Neural cell (in vitro differentiated cells): ENCODE data around the gene NTRK1. TPM values are rescaled to one million over a fixed set of nuclear protein-coding genes. Genes with fewer than 3 reads are reported as not detected.

Source experiments
- H2AFZ ChIP-seq: fragments of 200-600, 300-800 bp; sonication (generic), shearing (Covaris generic); 2 replicates; pipeline ENCODE4 v1.6.0; 2014; ENCODE audit warnings: low read depth, mild to moderate bottlenecking, antibody characterized with exemption, low read length, moderate library complexity
- H3F3A ChIP-seq: fragments of 200-600 bp; shearing (Covaris generic); 2 replicates; pipeline ENCODE4 v1.6.1; 2016; ENCODE audit warnings: mild to moderate bottlenecking, moderate library complexity, mixed read lengths, antibody characterized with exemption, low read length; ENCODE audit not compliant: insufficient read depth, poor library complexity, severe bottlenecking
- H3K27ac ChIP-seq: fragments of 200-600, 300-800 bp; sonication (generic), shearing (Covaris generic); 2 replicates; pipeline ENCODE4 v1.5.1; 2014; ENCODE audit warnings: mild to moderate bottlenecking, low read length, moderate library complexity
- H3K27me3 ChIP-seq: fragments of 300-800, 200-600 bp; sonication (generic), shearing (Covaris generic); 2 replicates; pipeline ENCODE4 v1.6.0; 2014; ENCODE audit warnings: mild to moderate bottlenecking, low read depth, low read length, moderate library complexity; ENCODE audit not compliant: insufficient read depth
- H3K36me3 ChIP-seq: fragments of 300-800, 200-600 bp; sonication (generic), shearing (Covaris generic); 2 replicates; pipeline ENCODE4 v1.5.1; 2014; ENCODE audit warnings: mild to moderate bottlenecking, antibody characterized with exemption, low read length, moderate library complexity; ENCODE audit not compliant: insufficient read depth
- H3K4me2 ChIP-seq: fragments of 300-800, 200-600 bp; sonication (generic), shearing (Covaris generic); 2 replicates; pipeline ENCODE4 v1.6.0; 2014; ENCODE audit warnings: mild to moderate bottlenecking, low read length
- H3K4me3 ChIP-seq: fragments of 300-800, 200-600 bp; sonication (generic), shearing (Covaris generic); 2 replicates; pipeline ENCODE4 v1.5.1; 2014; ENCODE audit warnings: mild to moderate bottlenecking, low read length, moderate library complexity
- H3K79me2 ChIP-seq: fragments of 200-600 bp; shearing (Covaris generic); replicated peaks from 2 replicates; pipeline ENCODE4 v1.6.0; 2014; ENCODE audit warnings: mild to moderate bottlenecking, low read length, moderate library complexity; ENCODE audit not compliant: insufficient read depth
- H3K9ac ChIP-seq: fragments of 300-800, 200-600 bp; sonication (generic), shearing (Covaris generic); 2 replicates; pipeline ENCODE4 v1.6.1; 2016; ENCODE audit warnings: mild to moderate bottlenecking, low read length, mixed read lengths
- H3K9me2 ChIP-seq: fragments of 200-600 bp; shearing (Covaris generic); 2 replicates; pipeline ENCODE4 v1.6.1; 2016; ENCODE audit warnings: mild to moderate bottlenecking, low read length, mixed read lengths; ENCODE audit not compliant: insufficient read depth
- H3K9me3 ChIP-seq: fragments of 200-600, 300-800 bp; sonication (generic), shearing (Covaris generic); 2 replicates; pipeline ENCODE4 v1.6.1; 2016; ENCODE audit warnings: mild to moderate bottlenecking, mixed run types, low read length, moderate library complexity, mixed read lengths
- H4K20me1 ChIP-seq: fragments of 200-600 bp; shearing (Covaris generic); 2 replicates; pipeline ENCODE4 v1.6.1; 2016; ENCODE audit warnings: mild to moderate bottlenecking, mixed run types; ENCODE audit not compliant: insufficient read depth
- CTCF ChIP-seq: fragments of 450-650 bp; IDR thresholded peaks from 2 replicates; pipeline ENCODE4 v1.5.1; 2014; ENCODE audit warnings: antibody characterized with exemption, mild to moderate bottlenecking, moderate library complexity; ENCODE audit not compliant: poor library complexity, severe bottlenecking
- EP300 ChIP-seq: fragments of 450-650 bp; conservative IDR thresholded peaks from 2 replicates; pipeline ENCODE4 v1.6.1; 2014; ENCODE audit warnings: antibody characterized with exemption, mild to moderate bottlenecking, moderate library complexity; ENCODE audit not compliant: poor library complexity, severe bottlenecking
- EZH2 ChIP-seq: fragments of 200-600, 300-800 bp; shearing (Covaris generic), sonication (generic); IDR thresholded peaks from 2 replicates; pipeline ENCODE4 v1.6.1; 2014; ENCODE audit warnings: antibody characterized with exemption, low read length, borderline replicate concordance, mild to moderate bottlenecking; ENCODE audit not compliant: insufficient read depth, poor library complexity, severe bottlenecking
- MXI1 ChIP-seq: fragments of 450-650 bp; conservative IDR thresholded peaks from 2 replicates; pipeline ENCODE4 v1.6.1; 2014; ENCODE audit warnings: antibody characterized with exemption, mild to moderate bottlenecking; ENCODE audit not compliant: poor library complexity, severe bottlenecking
- POLR2AphosphoS5 ChIP-seq: IDR thresholded peaks from 2 replicates; pipeline ENCODE4 v1.6.1; 2012
- RAD21 ChIP-seq: fragments of 450-650 bp; conservative IDR thresholded peaks from 2 replicates; pipeline ENCODE4 v1.6.1; 2014; ENCODE audit warnings: antibody characterized with exemption, mild to moderate bottlenecking, moderate library complexity
- REST ChIP-seq: IDR thresholded peaks from 2 replicates; pipeline ENCODE4 v1.6.1; 2012; ENCODE audit warnings: borderline replicate concordance
- SMC3 ChIP-seq: fragments of 450-650 bp; conservative IDR thresholded peaks from 2 replicates; pipeline ENCODE4 v1.6.1; 2014; ENCODE audit warnings: antibody characterized with exemption, mild to moderate bottlenecking, moderate library complexity; ENCODE audit not compliant: poor library complexity
- TAF1 ChIP-seq: IDR thresholded peaks from 2 replicates; pipeline ENCODE4 v1.6.1; 2012; ENCODE audit warnings: low read depth
- polyA plus RNA-seq: library from polyadenylated mRNA; depleted of rRNA; stranded (reverse); fragments of >200 nt; gene quantifications from 2 replicates; pipeline ENCODE4 v1.2.3, GENCODE V29; 2014

NTRK1 gene
- polyA plus RNA-seq, 1 donor from 2014 or later, result 4.9 TPM

GRCh38 chr1:156846643-156847042, 14.0 kb upstream of the NTRK1 start:
- no peak overlapping the region for H3K4me3 ChIP-seq
- no peaks in the 10 kb centered on the region for H3K9me3 ChIP-seq
- H4K20me1 ChIP-seq, result no peaks in the 10 kb centered on the region
- no peaks in the 10 kb centered on the region for H3K36me3 ChIP-seq
- no peaks in the 10 kb centered on the region for H3F3A ChIP-seq
- H3K27me3 ChIP-seq, result peaks cover 70% of the 10 kb centered on the region
- H3K9me2 ChIP-seq, result no peaks in the 10 kb centered on the region
- H3K4me2 ChIP-seq, result no peak overlapping the region
- no peak overlapping the region for H3K9ac ChIP-seq
- H3K79me2 ChIP-seq, result no peaks in the 10 kb centered on the region
- no peak for TF ChIP-seq MXI1
- TF ChIP-seq EP300, result no peak
- no peak for TF ChIP-seq EZH2
- no peak for TF ChIP-seq RAD21
- TF ChIP-seq POLR2AphosphoS5, result no peak
- no peak for TF ChIP-seq TAF1
- no peak for TF ChIP-seq REST
- no peak for TF ChIP-seq SMC3
- TF ChIP-seq CTCF, result no peak
- H2AFZ ChIP-seq, result no peak overlapping the region
- no peak overlapping the region for H3K27ac ChIP-seq

GRCh38 chr1:156847591-156848460, 12.8 kb upstream of the NTRK1 start:
- peaks cover 70% of the 10 kb centered on the region for H3K27me3 ChIP-seq
- H3K36me3 ChIP-seq, result no peaks in the 10 kb centered on the region
- no peak for TF ChIP-seq MXI1
- TF ChIP-seq SMC3, result no peak
- no peak for TF ChIP-seq REST
- H3K4me3 ChIP-seq, result no peak overlapping the region
- H4K20me1 ChIP-seq, result no peaks in the 10 kb centered on the region
- H2AFZ ChIP-seq, result no peak overlapping the region
- H3K27ac ChIP-seq, result no peak overlapping the region
- no peaks in the 10 kb centered on the region for H3K9me3 ChIP-seq
- no peaks in the 10 kb centered on the region for H3F3A ChIP-seq
- no peaks in the 10 kb centered on the region for H3K9me2 ChIP-seq
- no peaks in the 10 kb centered on the region for H3K79me2 ChIP-seq
- H3K9ac ChIP-seq, result no peak overlapping the region
- no peak overlapping the region for H3K4me2 ChIP-seq
